OCI-M1 (cell line): ENCODE data around the gene NFAT5.
"Not testable (repeated sequence)": the region's sequence is repeated elsewhere in the genome, so short reads cannot be mapped to it uniquely, and the experiment has no call there.

Source experiments
- DNase-seq: peaks from one replicate; lab custom pipeline; 2025; lab: John Stamatoyannopoulos, UW

Gene NFAT5

GRCh38 chr16:69596801-69597200 lies 31.0 kb downstream of the NFAT5 start:
- DNase-seq: no peak

- DNase-seq: no peak
Measured at GRCh38 chr16:69598045-69598444, 32.3 kb downstream of the NFAT5 start.

- DNase-seq: no peak
Measured at GRCh38 chr16:69599731-69600130, 34.0 kb downstream of the NFAT5 start.

DNA sequence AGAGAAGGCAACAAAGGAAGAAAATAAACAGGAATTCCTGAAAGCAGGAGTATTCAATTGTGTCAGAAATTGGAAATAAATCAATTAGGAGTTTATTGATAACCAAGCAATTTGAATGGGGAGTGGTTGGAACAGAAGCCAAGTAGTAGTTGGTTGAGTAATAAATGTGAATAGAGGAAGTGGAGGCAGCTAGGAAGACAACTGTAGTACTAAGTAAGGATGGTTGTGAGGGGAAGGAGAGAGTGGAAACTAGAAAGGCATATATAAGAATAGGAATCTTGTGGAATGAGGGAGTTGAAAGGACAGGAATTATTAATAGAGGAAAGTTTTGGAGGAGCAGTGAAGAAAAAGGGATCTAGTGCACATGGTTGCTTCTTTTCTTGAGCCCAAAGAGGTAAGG lies 34.4 kb downstream of the NFAT5 start:
- peak; percentile 31 for DNase-seq

DNA sequence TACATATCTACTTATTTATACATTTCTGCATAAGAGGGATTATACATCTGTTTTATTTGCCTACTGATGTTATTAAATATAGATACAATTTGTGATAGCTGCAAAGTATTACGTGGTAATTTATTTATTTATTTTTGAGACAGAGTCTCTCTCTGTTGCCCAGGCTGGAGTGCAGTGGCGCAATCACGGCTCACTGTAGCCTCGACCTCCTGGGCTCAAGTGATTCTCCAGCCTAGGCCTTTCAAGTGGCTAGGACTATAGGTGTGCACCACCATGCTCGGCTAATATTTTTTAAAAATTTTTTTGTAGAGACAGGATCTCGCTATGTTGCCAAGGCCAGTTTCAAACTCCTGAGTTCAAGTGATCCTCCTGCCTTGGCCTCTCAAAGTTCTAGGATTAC lies 35.5 kb downstream of the NFAT5 start:
- DNase-seq: no peak

DNA sequence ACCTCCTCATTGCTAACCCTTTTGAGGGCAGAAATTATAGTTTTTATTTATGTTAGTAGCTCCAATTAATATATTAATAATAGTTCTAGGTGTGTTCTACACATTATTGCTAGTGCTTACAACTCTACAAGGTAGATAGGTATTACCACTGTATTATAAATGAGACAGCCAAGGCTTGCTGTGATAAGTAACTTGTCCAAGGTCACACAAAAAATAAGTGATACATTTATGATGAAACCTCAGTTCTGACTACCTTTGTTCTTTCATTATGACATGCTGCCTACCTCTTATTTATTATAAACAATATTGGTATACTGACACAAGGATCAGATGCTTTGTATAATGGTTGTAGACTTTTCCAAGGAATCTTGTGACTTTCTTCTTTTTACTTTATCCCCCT lies 41.2 kb downstream of the NFAT5 start:
- DNase-seq: no peak

DNA sequence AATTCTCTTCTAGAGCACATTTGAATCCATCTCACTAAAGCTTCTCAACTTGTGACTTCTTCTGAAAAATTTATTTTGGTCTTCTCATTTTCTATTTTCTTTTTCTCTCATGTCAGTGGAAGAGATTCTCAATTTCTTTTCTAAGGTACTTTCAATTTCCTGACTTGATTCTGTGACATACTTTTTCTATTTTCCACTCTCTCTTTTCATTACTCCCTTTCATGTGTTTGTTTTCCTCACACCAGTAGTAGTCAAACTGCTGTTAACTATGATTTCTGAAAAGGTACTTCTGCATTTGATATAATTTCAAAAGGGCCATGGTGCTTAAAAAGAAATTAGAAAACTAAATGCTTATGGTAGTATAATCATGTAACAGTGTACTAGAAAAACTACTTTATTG lies 41.9 kb downstream of the NFAT5 start:
- DNase-seq: no peak

DNA sequence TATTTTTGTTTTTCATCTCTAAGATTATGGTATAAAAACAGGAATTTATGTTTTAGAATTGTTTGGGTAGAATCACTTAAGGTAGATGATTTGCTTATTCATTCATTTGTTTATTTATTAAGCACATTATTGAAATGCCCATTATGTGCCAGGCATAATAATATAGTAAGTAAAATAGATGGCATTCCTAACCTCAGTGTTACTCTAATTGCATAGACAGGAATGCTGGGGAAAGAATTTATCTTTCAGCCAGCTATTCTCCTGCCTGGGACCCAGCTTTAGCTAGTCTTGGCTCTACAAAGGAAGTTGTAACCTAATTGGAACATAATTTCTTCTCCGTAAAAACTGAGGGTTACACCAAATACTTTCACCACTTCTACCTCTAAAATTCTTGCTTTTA lies 44.6 kb downstream of the NFAT5 start:
- DNase-seq: no peak

GRCh38 chr16:69611103-69611640 lies 45.4 kb downstream of the NFAT5 start:
- DNase-seq: no peak

- DNase-seq: peak; percentile 41
Measured at GRCh38 chr16:69613378-69614154, 47.8 kb downstream of the NFAT5 start.

- no peak for DNase-seq
Measured at GRCh38 chr16:69615528-69615927, 49.8 kb downstream of the NFAT5 start.

DNA sequence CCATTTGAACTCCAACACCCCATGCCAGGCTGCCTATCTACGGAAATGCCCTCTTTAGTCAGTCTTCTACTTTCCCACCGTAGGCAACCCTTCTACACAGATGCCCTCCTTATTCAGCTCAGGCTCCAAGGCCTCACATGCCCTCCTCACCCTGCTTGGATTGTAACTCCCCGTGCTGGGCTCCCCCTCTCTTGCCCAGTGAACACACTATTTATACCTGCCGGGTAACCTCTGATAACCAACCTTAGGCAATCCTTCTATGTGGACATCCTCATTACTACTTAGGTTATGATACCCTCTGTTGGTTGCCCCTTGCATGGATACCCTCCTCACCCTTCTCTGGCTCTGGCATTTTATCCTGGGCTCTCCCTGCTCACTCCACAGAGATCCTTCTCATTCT lies 50.3 kb downstream of the NFAT5 start:
- DNase-seq: no peak

DNA sequence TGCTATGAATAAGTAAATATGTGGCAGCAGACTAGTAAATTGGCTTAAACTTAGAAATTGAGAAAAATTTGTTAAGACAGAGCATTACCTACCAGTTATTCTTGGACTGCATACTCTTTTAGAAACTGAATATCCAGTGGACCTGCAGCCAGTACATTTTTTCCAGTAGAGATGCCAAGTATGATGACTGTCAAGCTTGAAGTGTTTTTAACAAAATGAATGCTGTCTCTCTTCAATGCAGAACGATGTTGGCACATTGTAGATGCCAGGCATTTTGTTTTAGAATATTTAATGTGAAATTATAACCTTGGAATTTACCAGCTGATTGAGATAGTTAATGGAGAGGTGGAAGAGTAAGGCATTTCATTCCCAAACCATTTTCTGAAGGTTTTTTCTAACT lies 52.5 kb downstream of the NFAT5 start:
- DNase-seq: no peak

DNA sequence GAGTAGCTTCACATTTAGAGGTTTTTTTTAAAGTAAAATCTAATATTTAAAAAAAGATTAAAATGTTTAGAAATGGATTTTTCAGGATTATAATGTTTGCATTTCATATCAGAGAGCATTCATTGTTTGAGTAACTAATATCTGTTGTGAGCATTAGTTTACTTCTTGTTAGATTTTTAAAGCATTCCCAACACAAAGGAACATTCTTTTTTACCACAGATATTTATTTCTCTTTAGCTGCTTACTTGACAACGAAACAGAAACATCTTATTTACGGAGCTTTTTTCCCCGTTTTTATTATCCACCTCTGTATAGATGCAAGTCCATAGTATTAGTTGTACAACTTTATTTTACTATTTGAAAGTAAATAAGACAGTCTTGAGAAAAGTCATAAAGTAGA lies 53.0 kb downstream of the NFAT5 start:
- DNase-seq: no peak

DNA sequence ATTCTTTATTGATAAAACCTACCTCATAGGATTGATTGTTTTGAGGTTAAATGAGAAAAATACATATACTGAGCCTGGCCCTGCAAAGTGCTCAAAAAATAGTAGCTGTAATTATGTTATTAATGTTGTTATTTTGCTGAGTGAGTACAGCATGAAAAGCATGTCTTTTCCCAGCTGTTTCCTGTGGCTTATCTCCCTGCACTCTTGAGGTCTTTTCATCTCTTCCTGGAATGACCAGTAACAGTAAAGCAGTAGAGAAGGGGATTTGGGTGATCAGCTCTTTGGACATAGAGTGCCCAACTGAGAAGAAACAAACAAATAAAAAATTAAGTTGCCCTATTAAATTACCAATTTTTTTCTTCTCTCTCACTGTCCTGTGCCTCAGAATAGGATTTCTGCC lies 53.7 kb downstream of the NFAT5 start:
- peak; percentile 34 for DNase-seq

GRCh38 chr16:69620573-69620972 lies 54.8 kb downstream of the NFAT5 start:
- no peak for DNase-seq

DNA sequence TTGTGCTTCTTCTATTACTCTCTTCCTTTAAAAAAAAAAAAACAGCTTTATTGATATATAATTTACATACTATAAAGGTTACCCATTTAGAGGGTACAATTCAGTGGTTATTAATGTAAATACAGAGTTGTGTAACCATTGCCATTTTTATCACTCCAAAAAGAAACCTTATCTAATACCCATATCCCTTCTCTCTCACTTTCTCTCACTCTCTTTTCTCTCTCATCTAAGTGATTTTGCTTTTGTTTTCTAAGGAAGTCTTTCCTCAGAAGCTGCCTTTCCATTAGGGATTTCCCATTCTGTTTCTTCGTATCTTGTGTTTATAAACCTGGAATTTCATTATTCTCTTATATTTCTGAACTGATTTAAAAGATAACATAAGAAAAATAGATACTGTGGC lies 55.5 kb downstream of the NFAT5 start:
- DNase-seq: no peak

DNA sequence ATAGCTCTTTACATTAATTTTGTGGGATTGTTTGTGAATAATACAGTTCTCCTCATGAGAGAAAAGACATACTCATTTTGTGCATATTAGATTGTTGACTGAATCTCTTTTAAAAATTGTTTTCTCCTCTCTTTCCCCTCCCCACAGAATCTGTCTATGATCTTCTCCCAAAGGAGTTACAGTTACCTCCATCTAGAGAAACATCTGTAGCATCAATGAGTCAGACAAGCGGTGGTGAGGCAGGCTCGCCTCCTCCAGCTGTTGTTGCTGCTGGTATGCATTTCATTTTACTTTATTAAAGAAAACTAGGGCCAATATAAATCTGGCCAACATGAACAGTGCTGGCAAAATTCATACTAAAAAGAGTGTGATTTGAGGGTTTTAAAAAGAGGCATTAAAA lies 60.5 kb downstream of the NFAT5 start:
- DNase-seq: no peak

GRCh38 chr16:69632828-69633227 lies 67.1 kb downstream of the NFAT5 start:
- DNase-seq: no peak

DNA sequence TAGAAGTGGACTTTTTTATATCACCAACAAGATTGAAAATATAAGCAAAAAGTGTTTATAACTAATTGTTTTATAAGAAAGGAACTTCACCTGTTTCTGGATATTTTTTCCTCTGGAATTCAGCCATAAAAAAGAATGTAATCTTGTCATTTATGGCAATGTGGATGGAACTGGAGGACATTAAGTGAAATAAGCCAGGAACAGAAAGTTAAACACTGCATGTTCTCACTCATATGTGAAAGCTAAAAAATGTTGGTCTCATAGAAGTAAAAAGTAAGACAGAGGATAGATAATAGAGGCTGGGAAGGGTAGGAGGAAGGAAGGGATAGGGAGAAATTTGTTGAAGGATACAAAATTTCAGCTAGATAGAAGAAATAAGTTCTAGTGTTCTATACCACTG lies 67.6 kb downstream of the NFAT5 start:
- DNase-seq: no peak

DNA sequence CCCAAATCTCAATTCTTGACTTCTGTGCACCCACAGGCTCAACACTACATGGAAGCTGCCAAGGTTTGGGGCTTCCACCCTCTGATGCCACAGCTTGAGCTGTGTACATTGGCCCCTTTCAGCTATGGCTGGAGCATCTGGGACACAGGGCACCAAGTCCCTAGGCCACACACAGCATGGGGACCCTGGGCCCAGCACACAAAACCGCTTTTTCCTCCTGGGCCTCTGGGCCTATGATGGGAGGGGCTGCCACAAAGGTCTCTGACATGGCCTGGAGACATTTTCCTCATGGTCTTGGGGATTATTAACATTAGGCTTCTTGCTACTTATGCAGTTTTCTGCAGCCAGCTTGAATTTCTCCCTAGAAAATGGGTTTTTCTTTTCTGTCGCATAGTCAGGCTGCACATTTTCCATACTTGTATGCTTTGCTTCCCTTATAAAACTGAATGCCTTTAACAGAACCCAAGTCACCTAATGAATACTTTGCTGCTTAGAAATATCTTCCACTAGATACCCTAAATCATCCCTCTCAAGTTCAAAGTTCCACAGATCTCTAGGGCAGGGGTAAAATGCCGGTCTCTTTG lies 70.9 kb downstream of the NFAT5 start:
- not testable (repeated sequence) for DNase-seq

- peak; percentile 43 for DNase-seq
Measured at GRCh38 chr16:69637206-69637865, 71.6 kb downstream of the NFAT5 start.

GRCh38 chr16:69643997-69644396 lies 78.2 kb downstream of the NFAT5 start:
- DNase-seq: not testable (repeated sequence)
